Gastroesophageal sphincter (tissue), 3 donors: ENCODE results near the gene ANK3.

Source experiments
- EP300 ChIP-seq: sonication (generic); formaldehyde crosslinking; IDR thresholded peaks from one replicate; pipeline ENCODE4 v1.6.1; 2017; ENCODE audit warnings: antibody characterized with exemption, mild to moderate bottlenecking
- TF ChIP-seq, protein P1 (sequence below), 4 experiments: fragments of 200-600 bp in 2 of 4; fragments of 450-650 bp in 2 of 4; sonication (generic) in 1 of 4; IDR thresholded peaks; one replicate each; pipeline ENCODE4 v1.5.1; 2017 to 2019; ENCODE audit warnings: antibody characterized with exemption in 4 of 4, mild to moderate bottlenecking in 2 of 4, moderate library complexity in 2 of 4

DNA sequence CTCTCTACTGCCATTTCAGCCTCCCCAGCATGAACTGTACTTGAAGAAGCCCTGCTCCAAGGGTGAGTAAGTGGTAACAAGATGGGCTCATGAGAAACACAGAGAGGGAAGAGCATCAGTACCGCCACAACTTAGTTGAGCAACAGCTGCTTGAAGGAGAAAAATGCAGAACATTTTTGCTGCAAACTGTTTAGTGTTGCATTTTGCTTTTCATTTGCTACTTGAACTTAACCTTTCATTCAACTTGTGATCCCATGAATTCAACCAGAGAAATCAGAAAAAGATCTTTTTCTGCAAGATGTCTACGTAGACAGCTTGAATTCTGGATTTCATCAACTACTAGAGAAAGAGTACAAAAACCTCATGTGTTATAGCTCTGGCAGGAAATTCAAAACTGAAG, 40.7 kb downstream of the ANK3 start:
- TF ChIP-seq EP300: no peak
- TF ChIP-seq, protein P1, sequence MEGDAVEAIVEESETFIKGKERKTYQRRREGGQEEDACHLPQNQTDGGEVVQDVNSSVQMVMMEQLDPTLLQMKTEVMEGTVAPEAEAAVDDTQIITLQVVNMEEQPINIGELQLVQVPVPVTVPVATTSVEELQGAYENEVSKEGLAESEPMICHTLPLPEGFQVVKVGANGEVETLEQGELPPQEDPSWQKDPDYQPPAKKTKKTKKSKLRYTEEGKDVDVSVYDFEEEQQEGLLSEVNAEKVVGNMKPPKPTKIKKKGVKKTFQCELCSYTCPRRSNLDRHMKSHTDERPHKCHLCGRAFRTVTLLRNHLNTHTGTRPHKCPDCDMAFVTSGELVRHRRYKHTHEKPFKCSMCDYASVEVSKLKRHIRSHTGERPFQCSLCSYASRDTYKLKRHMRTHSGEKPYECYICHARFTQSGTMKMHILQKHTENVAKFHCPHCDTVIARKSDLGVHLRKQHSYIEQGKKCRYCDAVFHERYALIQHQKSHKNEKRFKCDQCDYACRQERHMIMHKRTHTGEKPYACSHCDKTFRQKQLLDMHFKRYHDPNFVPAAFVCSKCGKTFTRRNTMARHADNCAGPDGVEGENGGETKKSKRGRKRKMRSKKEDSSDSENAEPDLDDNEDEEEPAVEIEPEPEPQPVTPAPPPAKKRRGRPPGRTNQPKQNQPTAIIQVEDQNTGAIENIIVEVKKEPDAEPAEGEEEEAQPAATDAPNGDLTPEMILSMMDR (IDR thresholded peaks at IDR 0.05): no peak
